ENCODE results near the gene ENTREP3.
"Not testable (repeated sequence)": the region's sequence is repeated elsewhere in the genome, so short reads cannot be mapped to it uniquely, and the experiment has no call there.

Gene ENTREP3

GRCh38 chr1:155253208-155253607 lies 2.1 kb downstream of the ENTREP3 start:
- FAIRE-seq = no peak
- DNase-seq (ENCODE audit: low spot score) = no peak

GRCh38 chr1:155251566-155251965 lies 3.7 kb downstream of the ENTREP3 start:
- no peak for FAIRE-seq
- no peak for DNase-seq (ENCODE audit: low spot score)

GRCh38 chr1:155250633-155251449 lies 4.4 kb downstream of the ENTREP3 start:
- FAIRE-seq = no peak

GRCh38 chr1:155250246-155250632 lies 5.0 kb downstream of the ENTREP3 start:
- DNase-seq (ENCODE audit: low spot score) = no peak
- no peak for FAIRE-seq

More at GRCh38 chr1:155250633-155251449, 4.4 kb downstream of the ENTREP3 start:
- DNase-seq (ENCODE audit: low spot score) = peak; percentile 83

- FAIRE-seq = no peak
- DNase-seq (ENCODE audit: low spot score) = no peak
These were observed 7.4 kb downstream of the ENTREP3 start for GRCh38 chr1:155247667-155248553.

- not testable (repeated sequence) for FAIRE-seq; DNase-seq (ENCODE audit: low spot score)
These were observed 8.5 kb downstream of the ENTREP3 start for GRCh38 chr1:155246796-155247195.

- FAIRE-seq (no peak), DNase-seq (ENCODE audit: low spot score) (no peak)
These were observed 10.1 kb downstream of the ENTREP3 start for GRCh38 chr1:155245163-155245524.

- peak; percentile 74 for FAIRE-seq
- DNase-seq (ENCODE audit: low spot score) = peak; percentile 95
These were observed 10.7 kb downstream of the ENTREP3 start for GRCh38 chr1:155244368-155245162.

- FAIRE-seq (no peak), DNase-seq (ENCODE audit: low spot score) (no peak)
These were observed 12.4 kb downstream of the ENTREP3 start for GRCh38 chr1:155242805-155243358.

- FAIRE-seq = no peak
These were observed 13.4 kb downstream of the ENTREP3 start for GRCh38 chr1:155241841-155242264.

GRCh38 chr1:155241069-155241679 lies 14.1 kb downstream of the ENTREP3 start:
- FAIRE-seq (no peak), DNase-seq (ENCODE audit: low spot score) (peak; percentile 65)

More at GRCh38 chr1:155241841-155242264, 13.4 kb downstream of the ENTREP3 start:
- DNase-seq (ENCODE audit: low spot score) = peak; percentile 7

- no peak for FAIRE-seq
- DNase-seq (ENCODE audit: low spot score) = no peak
These were observed 18.8 kb downstream of the ENTREP3 start for GRCh38 chr1:155236451-155236850.

- DNase-seq (ENCODE audit: low spot score); FAIRE-seq: not testable (repeated sequence)
These were observed 19.9 kb downstream of the ENTREP3 start for GRCh38 chr1:155235375-155235774.

GRCh38 chr1:155233502-155233901 lies 21.8 kb downstream of the ENTREP3 start:
- FAIRE-seq; DNase-seq (ENCODE audit: low spot score): not testable (repeated sequence)

- not testable (repeated sequence) for FAIRE-seq; DNase-seq (ENCODE audit: low spot score)
These were observed 23.0 kb downstream of the ENTREP3 start for GRCh38 chr1:155232001-155232978.

- DNase-seq (ENCODE audit: low spot score); FAIRE-seq: not testable (repeated sequence)
These were observed 24.0 kb downstream of the ENTREP3 start for GRCh38 chr1:155231302-155231701.

GRCh38 chr1:155228096-155228427 lies 27.2 kb downstream of the ENTREP3 start:
- DNase-seq (ENCODE audit: low spot score) = no peak
- no peak for FAIRE-seq

- DNase-seq (ENCODE audit: low spot score) (peak; percentile 99), FAIRE-seq (peak; percentile 83)
These were observed 27.8 kb downstream of the ENTREP3 start for GRCh38 chr1:155227261-155228095.

- peak; percentile 30 for DNase-seq (ENCODE audit: low spot score)
- FAIRE-seq = no peak
These were observed 28.4 kb downstream of the ENTREP3 start for GRCh38 chr1:155226910-155227260.

All from RCC 7860 (cell line).